GM18861 (cell line): ENCODE results near the gene LCMT1.
"Not testable (repeated sequence)": the region's sequence is repeated elsewhere in the genome, so short reads cannot be mapped to it uniquely, and the experiment has no call there.

Experiments
- ATAC-seq: cut with Tn5 transposase; IDR thresholded peaks from one replicate; pipeline ENCODE4 v1.9.1; 2021; ENCODE audit not compliant: unreplicated experiment

LCMT1 gene

DNA sequence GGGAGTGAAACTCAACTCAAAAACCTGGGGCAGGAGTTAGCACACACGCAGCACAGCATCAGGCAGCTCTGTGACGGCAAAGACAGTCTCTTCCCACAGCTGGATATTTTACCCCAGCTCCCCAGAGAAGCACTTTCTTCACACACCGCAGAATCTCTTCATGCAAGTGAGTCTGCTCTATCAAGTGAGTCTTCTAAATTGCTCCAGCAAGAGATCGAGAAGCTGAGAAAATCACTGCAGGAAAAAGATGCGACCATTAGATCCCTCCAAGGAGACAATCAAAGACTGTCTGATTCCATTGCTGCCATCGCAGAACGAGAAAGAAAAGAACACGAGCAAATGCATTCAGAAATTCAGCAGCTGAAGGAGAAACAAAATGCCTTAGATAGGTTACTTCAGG, 16.9 kb upstream of the LCMT1 start:
- ATAC-seq = no peak

DNA sequence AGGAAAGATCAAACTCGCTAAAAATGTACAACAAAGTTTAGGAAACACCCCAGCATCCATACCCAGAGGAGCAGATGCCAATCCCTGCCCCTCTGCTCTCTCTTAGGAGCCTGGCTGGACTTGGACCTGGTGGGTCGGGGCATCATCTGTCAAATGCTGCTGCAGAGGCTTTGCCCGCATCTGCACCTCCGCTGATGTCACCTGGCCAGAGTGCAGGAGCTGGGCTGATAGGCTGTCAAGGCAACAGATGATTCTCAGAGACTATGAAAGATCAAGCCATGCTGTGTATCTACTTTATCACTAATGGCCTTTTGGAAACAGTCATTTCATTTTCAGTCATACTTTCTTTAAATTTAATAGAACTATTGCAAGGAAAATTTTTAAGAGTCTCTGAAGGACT, 15.9 kb upstream of the LCMT1 start:
- no peak for ATAC-seq

DNA sequence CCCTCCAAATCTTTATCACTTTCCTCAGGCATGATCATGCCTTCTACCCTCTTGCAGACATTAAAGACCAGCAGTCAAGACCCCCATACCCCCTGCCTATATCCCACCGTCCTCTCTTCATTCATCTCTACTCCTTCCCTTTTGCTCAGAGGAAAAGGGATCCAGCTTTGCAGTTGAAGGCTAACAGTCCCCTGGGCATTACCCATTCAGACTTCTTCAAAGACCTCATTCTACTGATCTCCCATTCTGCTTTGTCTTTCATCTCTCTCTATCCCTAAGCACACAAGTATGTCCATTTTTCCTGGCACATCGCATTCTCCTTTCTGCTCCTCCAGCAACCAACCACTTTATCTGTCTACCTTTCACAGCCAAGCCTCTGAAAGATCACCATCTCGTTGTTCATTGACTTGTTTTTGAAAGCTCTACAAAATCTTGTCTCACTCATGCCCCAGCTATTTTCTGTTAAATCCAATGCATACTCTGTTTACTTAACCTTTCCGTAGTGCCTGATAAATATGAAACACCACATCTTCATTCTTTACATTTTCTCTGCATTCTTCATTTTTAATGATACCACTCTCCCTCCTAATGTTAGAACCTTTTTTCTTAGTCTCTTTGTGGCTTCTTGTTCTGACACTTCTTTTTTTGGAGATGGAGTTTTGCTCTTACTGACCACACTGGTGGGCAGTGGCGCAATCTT, 14.1 kb upstream of the LCMT1 start:
- ATAC-seq = no peak

DNA sequence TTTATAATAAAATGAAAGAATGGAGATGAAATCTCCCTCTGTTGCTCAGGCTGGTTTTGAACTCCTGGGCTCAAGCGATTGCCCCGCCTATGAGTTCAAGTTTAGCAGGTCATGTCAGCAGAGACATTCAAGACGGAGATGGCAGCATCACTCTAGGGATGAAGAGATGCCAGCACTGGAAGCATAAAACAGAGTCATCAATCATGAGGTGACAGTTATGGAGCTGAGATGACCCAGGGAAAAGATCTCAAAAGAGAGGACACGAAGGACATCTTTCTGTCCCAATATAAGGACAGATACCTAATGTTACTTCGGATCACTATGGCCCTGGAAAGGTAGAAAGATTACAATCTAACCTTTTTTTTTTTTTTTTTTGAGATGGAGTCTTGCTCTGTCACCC, 11.0 kb upstream of the LCMT1 start:
- ATAC-seq = no peak

DNA sequence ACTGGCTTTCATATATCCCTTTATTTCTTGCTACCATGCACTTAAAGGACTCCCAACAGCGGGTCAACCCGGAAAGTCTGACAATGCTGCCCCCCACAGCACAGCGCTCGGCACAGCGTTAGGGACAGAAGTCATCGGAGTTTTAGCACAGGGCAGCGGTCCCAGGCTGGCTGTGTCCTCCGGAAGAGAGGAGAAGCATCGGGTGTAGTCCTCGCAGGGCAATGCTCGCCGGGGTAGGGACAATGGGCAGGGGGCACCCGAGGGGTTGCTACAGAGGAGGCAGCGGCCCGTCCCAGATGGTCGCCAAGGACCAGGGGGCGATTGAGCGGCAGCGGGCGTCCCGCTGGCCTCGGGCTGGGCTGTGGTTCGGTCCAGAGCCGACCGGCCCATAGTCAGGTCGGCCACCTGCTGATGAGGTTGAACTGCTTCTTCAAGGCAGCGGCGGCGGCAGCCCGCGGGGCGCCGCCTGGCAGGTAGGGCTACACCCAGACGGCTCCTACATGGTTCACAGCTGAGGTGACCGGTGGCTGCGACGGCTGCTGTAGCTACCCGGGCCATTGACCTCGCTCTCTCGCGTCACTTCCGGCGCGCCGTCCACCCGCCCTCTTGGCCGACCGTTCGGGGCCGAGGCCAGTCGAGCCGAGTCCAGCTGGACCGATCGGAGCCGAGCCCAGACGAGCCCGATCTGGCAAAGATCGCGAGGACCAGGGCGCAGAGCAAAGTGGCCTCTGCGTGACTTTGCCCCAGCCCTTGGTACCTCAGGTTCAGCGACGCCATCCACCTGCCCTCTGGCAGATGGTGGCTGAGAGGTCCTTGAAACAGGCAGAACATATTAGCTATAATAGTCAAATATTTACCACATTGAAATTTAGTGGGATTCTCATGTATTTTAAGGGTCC, 4.7 kb upstream of the LCMT1 start:
- no peak for ATAC-seq

DNA sequence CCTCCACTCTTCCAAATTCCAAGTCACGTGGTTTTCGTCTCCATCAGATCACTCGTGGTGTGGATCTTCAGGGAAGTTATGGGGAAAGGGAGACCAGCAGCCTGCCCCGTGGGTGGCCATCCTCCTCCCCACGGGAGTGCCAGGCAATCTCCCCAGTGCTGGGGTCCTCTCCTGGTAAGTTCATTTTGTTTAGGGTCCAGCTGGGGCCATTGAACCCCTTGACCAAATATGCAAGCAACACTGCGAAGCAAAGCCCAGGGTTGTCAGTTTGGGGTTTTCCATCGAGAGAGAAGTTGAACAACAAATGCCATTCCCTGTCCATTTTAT, 4.1 kb upstream of the LCMT1 start:
- no peak for ATAC-seq

DNA sequence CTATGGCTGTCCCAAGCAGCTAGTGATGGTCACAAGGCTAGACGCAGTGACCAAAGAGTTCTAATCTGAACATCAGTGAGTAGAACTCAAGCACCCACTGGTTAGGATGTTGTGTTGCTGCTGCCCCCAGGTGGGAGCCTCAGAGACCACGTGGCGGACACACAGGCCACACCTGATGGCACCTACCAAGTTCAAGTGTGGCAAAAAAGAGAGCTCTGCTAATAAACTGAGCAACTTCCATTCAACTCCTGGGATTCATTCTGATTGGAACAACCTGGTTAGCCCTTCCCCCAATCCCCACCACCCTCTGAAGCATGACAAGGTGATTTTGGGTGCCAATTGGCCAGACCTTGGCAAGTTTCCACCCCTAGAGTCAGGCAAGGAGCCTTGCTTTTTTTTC, 3.5 kb upstream of the LCMT1 start:
- no peak for ATAC-seq

DNA sequence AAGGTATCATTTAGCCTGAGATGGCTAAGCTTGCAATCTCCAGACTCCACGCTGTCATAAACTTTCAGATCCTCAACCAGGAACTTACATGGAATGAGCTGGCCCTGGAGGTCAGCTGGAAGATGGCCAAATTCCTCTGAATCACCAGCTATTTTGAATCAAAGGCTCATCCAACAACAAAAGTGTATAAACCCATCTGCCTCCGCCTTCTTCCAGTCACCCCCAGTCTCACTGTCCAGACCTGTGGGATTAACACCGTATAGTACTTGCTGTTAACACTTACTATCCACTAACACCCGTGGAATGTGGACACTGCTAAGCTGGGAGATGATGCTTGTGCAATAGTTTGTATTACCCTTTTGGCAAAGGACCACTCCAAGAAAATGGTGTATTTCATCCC, 1.9 kb upstream of the LCMT1 start:
- no peak for ATAC-seq

DNA sequence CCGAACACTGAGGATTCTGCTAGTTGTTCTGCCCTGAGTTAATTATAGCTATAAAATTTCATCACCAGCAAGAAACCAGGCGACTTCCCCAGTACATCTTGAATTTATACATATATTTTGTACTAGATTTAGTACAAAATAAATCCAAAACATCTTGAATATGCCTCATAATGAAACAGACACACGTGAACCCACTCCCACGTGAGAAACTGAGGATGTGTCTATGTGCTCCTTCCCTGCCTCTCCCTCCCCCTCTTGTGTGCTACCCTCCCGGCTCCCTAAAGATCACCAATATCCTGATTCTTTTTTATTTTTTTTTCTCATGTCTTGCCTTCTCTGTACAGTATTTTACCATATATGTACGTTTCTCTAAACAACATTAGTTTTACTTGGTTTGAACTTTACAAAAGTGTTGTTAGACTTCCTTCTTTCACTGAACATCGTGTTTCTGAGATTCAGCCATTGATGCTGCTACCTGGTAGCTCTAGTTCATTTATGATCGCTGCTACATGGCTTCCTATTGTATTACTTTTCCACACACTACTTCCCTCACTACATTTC, 1.1 kb upstream of the LCMT1 start:
- no peak for ATAC-seq

DNA sequence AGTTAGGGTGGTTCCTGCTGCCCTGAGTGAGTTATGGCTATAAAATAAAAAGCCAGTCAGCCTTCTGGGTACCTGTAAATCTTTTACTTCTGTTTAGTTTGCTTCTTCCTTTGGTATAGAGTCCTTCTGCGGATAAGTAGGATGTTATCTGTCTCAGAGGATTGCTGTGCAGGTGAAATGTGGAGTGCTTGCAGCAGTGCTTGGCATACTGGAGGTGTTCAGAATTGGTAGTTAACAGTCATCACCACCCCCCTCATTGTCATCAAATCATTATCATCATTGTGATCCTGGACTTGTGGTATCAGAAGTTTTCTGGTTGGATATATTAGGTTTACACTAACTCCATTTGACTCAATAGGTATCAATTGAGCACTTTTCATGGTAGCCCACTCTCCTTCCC, 2.6 kb downstream of the LCMT1 start:
- no peak for ATAC-seq

DNA sequence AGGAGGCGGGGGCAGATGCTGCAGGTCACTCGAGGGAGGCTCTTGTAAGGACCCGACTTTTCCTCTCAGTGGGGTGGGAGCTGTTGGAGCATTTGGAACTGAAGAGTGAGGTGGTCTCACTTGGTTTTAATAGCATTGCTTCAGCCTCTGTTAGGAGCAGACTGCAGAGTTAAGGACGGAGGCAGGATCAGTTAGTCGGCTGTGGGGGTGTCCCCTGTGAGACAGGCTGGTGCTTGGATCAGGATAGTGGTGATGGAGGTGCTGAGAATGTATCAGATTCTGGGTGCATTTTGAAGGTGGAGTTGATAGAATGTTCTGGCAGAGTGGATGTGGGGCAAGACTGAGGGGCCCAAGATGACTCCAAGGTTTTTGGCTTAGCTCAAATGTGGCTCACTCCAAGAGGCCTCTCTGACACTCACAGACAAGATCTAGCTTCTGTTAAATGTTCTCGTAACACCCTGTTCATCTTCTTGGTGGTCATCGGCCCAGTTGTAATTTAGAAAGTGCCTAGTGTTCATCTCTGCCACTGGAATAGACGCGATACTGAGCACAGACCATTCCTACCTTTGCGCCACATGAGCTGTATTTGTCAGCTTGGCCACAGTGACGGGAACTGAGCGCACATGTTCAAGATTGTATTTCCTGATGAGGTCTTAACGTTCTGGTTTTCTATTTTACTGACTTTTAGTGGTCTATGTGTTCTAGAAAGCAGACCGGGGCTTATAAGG, 7.5 kb downstream of the LCMT1 start:
- no peak for ATAC-seq

DNA sequence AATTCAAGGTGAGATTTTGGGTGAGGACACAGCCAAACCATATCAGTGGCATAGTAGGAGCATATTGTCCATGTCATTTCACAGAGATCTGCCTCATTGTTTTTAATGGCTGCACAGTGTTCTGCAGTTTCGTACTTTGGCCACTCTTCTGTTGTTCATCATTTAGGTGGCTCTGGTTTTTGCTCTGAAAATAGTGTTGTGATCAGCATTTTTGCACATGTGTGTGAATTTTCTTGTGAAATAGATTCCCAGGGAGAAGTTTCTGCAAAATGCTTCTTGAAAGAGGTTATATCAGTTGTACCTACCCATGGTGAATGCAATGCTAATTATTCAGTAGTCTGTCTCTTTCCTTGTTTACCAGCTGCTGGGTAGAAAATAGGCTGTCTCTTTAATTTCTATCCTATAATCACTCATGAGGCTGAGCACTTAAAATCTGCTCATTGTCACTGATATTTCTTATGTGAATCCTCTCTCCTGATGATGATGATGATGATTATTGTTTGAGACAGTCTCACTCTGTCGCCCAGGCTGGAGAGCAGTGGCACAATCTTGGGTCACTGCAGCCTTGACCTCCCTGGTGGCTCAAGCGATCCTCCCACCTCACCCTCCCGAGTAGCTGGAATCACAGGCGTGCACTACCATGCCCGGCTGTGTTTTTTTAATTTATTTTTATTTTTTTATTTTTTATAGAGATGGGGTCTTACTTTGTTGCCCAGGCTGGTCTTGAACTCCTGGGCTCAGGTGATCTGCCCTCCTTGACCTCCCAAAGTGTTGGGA, 10.5 kb downstream of the LCMT1 start:
- no peak for ATAC-seq

DNA sequence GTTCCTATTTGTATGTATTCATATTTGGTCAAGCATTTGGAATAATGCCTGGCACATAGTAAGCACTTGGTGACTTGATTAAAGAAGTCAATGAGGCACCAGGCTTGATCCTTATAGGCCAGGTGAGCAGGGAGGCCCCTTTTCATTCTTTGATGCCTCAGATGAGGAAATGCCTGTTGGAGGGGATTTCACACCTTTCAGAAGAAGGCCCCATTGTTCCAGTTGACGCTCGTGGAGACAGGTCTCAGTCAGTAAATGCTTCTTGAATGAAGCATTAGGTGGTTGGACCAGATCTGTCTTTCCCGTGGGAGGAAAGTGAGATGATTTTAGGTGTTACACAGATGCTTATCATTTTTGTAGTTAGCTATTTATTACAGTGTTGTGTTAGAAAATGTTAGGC, 13.0 kb downstream of the LCMT1 start:
- ATAC-seq = no peak

DNA sequence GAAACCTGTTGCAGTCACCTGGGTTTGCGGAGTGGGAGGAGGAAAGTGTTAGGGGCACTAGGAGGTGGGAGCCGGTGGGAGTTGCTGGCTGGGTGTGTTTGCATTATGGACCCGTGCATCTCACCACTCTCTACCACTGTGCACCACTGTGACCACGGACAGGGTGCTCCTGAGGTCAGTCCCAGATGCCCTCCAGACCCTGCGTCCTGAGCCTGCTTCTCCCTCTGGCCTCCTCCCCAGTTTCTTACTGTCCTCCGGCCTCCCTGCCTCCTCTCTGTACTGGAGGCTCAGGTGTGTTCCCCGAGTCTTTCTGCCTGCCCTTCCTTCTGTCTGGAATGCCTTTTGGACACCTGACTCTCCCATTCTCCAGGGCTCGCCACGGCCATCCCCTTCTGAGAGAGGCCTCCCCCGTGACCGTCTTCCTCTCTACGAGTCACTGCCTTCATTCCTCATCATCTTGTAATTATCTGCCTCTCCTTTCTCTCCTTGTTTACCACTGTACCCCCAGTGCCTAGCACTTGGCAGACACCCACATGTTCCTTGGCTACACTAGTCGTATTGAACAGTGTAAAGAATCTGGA, 14.6 kb downstream of the LCMT1 start:
- ATAC-seq = not testable (repeated sequence)

DNA sequence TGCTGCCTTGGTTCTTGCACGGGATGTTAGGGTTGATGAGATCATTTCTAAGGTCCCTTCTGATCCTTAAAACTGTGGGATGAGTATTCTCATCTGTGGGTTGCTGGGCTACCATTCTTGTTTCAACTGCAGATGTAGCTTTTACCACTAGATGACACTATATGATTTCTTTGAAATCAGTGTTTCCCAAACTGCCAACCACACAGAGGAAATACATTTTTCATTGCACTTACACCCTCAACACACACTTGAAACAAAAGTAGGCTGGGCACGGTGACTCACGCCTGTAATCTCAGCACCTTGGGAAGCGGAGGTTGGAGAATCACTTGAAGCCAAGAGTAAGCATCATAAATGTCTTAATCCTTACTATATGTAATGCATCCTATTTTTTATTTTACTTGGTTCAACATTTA, 15.3 kb downstream of the LCMT1 start:
- ATAC-seq = no peak

DNA sequence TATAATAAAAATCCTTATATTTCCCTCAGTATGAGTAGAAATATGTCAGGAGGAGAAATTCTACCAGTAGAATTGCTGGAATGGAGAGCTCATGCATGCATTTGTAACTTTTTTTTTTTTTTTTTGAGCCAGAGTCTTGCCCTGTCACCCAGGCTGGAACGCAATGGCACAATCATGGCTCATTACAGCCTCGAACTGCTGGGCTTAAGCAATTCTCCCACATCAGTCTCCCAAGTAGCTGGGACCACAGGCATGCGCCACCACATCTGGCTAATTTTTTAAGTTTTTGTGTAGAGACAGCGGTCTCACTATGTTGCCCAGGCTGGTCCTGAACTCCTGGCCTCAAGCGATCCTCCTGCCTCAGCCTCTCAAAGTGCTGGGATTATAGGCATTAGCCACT, 21.2 kb downstream of the LCMT1 start:
- not testable (repeated sequence) for ATAC-seq

DNA sequence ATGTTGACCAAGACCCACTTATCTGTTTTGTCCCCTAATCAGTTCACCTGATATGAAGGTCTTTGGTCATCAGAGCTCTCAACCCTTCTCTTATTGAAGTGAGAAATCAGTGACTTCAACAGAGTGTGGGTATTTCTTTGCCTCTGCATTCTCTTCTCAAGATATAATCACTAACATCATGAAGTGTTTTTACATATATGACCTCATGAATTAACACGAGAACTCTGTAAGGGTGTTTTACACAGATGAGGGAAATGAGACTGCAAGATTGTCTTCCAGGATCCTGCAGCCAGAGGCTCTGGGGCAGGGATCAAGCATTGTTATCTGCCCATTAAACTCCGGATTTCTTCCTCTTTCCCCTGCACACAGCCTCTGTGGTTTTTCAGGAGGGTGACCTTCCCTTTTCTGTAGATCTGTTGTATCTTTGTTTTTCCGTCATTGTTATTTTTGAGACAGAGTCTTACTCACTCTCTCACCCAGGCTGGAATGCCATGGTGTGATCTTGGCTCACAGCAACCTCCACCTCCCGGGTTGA, 22.7 kb downstream of the LCMT1 start:
- ATAC-seq = no peak

DNA sequence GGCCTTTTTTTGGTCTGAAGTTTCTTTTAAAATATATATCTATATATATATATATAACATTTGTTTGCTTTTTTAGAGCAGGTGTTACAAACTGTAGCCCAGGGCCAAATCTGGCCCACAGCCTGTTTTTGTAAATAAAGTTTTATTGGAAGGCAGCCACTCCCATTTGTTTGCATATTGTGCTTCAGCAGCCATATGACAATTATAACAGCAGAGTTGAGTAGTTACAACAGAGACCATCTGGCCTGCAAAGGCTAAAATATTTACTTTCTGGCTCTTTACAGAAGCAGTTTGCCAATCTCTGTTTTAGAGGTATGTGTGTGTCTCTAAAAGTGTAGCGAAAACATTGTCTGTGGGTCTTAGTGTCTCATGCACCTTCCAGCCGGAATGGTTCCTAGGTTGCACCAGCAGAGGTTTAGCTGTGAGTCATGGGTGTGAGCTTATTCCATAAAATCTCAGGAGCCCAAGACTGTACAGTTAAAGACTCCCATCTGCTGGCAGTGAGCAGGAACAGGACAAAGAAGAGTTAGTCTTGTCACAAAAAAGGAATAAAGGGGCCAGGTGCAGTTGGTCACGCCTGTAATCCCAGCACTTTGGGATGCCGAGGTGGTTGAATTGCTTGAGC, 23.8 kb downstream of the LCMT1 start:
- no peak for ATAC-seq

DNA sequence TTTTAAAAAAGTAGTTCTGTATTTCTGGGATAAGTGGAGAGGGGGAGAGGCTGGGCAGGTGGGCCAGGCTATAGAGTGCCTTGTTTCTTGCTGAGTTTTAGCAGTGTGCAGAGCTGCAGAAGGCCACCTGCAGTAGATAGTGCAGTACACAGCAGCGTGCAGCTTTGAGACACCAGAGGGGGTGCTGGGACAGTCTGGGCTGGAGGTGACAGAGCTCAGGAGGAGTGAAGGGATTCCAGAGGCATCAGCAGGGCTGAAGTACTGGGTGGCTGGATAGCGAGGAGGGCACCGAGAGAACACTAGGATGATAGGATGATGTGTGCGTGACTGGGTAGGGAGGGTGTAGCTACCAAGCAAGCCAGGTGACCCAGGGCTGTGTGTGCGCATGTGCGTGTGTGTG, 26.6 kb downstream of the LCMT1 start:
- ATAC-seq = no peak

DNA sequence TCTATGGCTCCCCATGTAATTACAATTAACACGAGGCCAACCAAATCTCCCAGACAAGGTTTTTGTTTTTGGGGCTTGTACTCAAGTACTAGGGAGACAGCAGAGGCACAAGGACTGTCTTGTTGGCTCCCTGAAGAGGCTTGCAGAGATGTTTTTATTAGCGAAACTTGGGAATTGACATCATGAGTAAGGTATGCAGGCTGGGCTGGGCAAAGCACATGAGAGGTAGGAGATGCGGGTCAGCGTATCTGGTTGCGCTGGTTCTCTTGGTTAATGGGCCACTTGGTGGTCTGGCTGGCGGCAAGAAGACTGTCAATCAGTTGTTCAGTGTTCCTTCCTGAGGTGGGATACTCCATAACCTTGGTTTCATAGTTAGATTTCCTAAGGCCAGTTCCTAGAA, 28.9 kb downstream of the LCMT1 start:
- ATAC-seq = no peak
